Fibroblast of lung (primary cell): ENCODE data around the gene GET4. TPM values are rescaled to one million over a fixed set of nuclear protein-coding genes. Genes with fewer than 3 reads are reported as not detected.

Source experiments
- DNase-seq, 2 donors: peaks; one replicate each; pipeline versions ENCODE4 v3.0.0 to v3.0.0-alpha.2; 2010; ENCODE audit warnings: low read depth in 2 of 2
- H2AFZ ChIP-seq: 2 replicates; pipeline ENCODE4 v1.5.1; 2012; ENCODE audit warnings: low read length, control low read depth, inconsistent platforms
- H3K27ac ChIP-seq: 2 replicates; pipeline ENCODE4 v1.5.1; 2011; ENCODE audit warnings: low read length, control low read depth; ENCODE audit not compliant: insufficient read depth
- H3K27me3 ChIP-seq: 2 replicates; pipeline ENCODE4 v1.5.1; 2011; ENCODE audit warnings: mild to moderate bottlenecking, low read length; ENCODE audit not compliant: control insufficient read depth, insufficient read depth
- H3K36me3 ChIP-seq: 2 replicates; pipeline ENCODE4 v1.5.1; 2011; ENCODE audit warnings: low read length; ENCODE audit not compliant: control insufficient read depth, insufficient read depth
- H3K4me1 ChIP-seq: 2 replicates; pipeline ENCODE4 v1.5.1; 2011; ENCODE audit warnings: low read length; ENCODE audit not compliant: control insufficient read depth, insufficient read depth; ENCODE audit errors: extremely low read depth
- H3K4me2 ChIP-seq: 2 replicates; pipeline ENCODE4 v1.5.1; 2011; ENCODE audit warnings: low read length, control low read depth; ENCODE audit not compliant: insufficient read depth; ENCODE audit errors: extremely low read depth
- H3K4me3 ChIP-seq, 4 experiments: fragments of 200-600 bp in 1 of 4; sonication (generic) in 1 of 4; replicated peaks in 1 of 4; 2 replicates each; pipeline ENCODE4 v1.5.1; 2011 to 2016; ENCODE audit warnings: low read length in 4 of 4, low read depth in 3 of 4, mild to moderate bottlenecking in 3 of 4, control low read depth in 2 of 4, inconsistent platforms in 1 of 4, mixed read lengths in 1 of 4; ENCODE audit not compliant: insufficient read depth in 1 of 4; ENCODE audit errors: control extremely low read depth in 1 of 4
- H3K79me2 ChIP-seq: 2 replicates; pipeline ENCODE4 v1.5.1; 2012; ENCODE audit warnings: mild to moderate bottlenecking, low read length, inconsistent platforms; ENCODE audit not compliant: control insufficient read depth, insufficient read depth
- H3K9ac ChIP-seq: 2 replicates; pipeline ENCODE4 v1.5.1; 2011; ENCODE audit warnings: mild to moderate bottlenecking, low read length, control low read depth; ENCODE audit not compliant: insufficient read depth
- H3K9me3 ChIP-seq: 2 replicates; pipeline ENCODE4 v1.5.1; 2012; ENCODE audit warnings: low read depth, low read length; ENCODE audit not compliant: control insufficient read depth, insufficient read depth
- H4K20me1 ChIP-seq: 2 replicates; pipeline ENCODE4 v1.5.1; 2011; ENCODE audit warnings: low read length; ENCODE audit not compliant: control insufficient read depth, insufficient read depth; ENCODE audit errors: extremely low read depth
- EZH2 ChIP-seq: IDR thresholded peaks from 2 replicates; pipeline ENCODE4 v1.5.1; 2012; ENCODE audit warnings: low read length, control low read depth, mild to moderate bottlenecking; ENCODE audit errors: missing control alignments
- polyA plus RNA-seq, 2 donors: library from polyadenylated mRNA; depleted of rRNA in 1 of 2; stranded (reverse) in 1 of 2; unstranded in 1 of 2; fragments of >200 nt; gene quantifications; 2 replicates each; pipeline ENCODE4 v1.2.1, GENCODE V29; 2011 to 2012; ENCODE audit warnings: missing spikeins in 1 of 2
- total RNA-seq: library from RNA; depleted of rRNA; stranded (reverse); fragments of >200 nt; gene quantifications from 2 replicates; pipeline ENCODE4 v1.2.1, GENCODE V29; 2014
- TF ChIP-seq, protein P1 (sequence below), 2 donors: IDR thresholded peaks in 1 of 2; conservative IDR thresholded peaks in 1 of 2; 1 replicate in 1 of 2; 2 replicates in 1 of 2; pipeline ENCODE4 v1.5.1; 2011 to 2012; ENCODE audit warnings: low read length in 2 of 2, control low read depth in 1 of 2, inconsistent platforms in 1 of 2, low read depth in 1 of 2, mild to moderate bottlenecking in 1 of 2

GET4 gene
- total and polyA plus RNA-seq, 2 donors (not counting 1 experiment from before 2014, with no cell fraction given) = 13.4 to 23.1 TPM

DNA sequence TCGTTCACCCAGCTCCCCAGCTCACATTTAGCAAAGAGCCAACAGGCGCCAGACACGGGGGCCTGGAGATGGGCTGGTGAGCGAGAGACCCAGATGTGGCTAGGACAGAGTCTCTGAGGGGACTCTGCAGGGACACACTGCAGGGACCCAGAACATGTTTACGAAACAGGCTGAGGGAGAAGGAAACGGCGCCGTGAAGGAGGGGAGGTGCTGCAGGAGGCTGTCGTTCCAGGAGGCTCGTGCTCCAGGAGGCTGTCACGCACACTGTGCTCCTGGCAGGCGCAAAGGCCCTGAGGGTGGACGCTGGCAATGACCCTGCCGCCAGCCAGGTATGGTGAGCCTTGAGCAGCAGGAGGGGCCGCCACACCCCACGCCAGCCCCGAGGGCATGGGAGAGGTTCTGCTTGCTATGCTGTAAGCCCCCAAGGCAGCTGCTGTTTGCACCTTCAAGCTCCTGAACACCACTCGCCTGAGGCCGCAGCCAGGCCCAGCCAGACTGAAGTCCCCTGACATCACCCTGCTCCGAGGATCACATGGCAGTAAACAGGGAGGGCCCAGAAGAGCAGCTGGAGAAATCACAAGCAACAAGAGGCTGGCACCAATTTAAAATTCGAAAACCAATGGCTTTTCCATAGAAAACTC is 50.8 kb downstream of the GET4 start:
- Histone ChIP-seq H3K4me1 (peaks cover 2% of the 10 kb centered on the region), H3K27ac (no peak overlapping the region), H3K9me3 (no peaks in the 10 kb centered on the region), H4K20me1 (no peaks in the 10 kb centered on the region), H3K79me2 (no peaks in the 10 kb centered on the region), H3K27me3 (no peaks in the 10 kb centered on the region), H3K4me3 (no peak overlapping the region), H2AFZ (no peak overlapping the region), H3K36me3 (no peaks in the 10 kb centered on the region), H3K4me2 (no peak overlapping the region), H3K9ac (no peak overlapping the region)
- TF ChIP-seq, protein P1, sequence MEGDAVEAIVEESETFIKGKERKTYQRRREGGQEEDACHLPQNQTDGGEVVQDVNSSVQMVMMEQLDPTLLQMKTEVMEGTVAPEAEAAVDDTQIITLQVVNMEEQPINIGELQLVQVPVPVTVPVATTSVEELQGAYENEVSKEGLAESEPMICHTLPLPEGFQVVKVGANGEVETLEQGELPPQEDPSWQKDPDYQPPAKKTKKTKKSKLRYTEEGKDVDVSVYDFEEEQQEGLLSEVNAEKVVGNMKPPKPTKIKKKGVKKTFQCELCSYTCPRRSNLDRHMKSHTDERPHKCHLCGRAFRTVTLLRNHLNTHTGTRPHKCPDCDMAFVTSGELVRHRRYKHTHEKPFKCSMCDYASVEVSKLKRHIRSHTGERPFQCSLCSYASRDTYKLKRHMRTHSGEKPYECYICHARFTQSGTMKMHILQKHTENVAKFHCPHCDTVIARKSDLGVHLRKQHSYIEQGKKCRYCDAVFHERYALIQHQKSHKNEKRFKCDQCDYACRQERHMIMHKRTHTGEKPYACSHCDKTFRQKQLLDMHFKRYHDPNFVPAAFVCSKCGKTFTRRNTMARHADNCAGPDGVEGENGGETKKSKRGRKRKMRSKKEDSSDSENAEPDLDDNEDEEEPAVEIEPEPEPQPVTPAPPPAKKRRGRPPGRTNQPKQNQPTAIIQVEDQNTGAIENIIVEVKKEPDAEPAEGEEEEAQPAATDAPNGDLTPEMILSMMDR (conservative IDR thresholded peaks at IDR 0.05 in 1 of 2, IDR thresholded peaks at IDR 0.05 in 1 of 2; ENCODE audit: low read depth in 1 of 2, low read length in 2 of 2) = no peak
- TF ChIP-seq EZH2 = no peak
- no peak for DNase-seq

- Histone ChIP-seq H3K4me3 (no peak overlapping the region), H3K9ac (no peak overlapping the region), H3K9me3 (no peaks in the 10 kb centered on the region), H3K36me3 (no peaks in the 10 kb centered on the region), H3K4me2 (no peak overlapping the region), H2AFZ (no peak overlapping the region), H3K4me1 (no peaks in the 10 kb centered on the region), H3K27me3 (no peaks in the 10 kb centered on the region), H4K20me1 (no peaks in the 10 kb centered on the region), H3K79me2 (no peaks in the 10 kb centered on the region), H3K27ac (peak overlapping the region; percentile 62)
- TF ChIP-seq EZH2 = no peak
- TF ChIP-seq, protein P1 (conservative IDR thresholded peaks at IDR 0.05 in 1 of 2, IDR thresholded peaks at IDR 0.05 in 1 of 2; ENCODE audit: low read depth in 1 of 2, low read length in 2 of 2) = no peak
- DNase-seq = no peak
Measured at GRCh38 chr7:929311-929711, 53.0 kb downstream of the GET4 start.

DNA sequence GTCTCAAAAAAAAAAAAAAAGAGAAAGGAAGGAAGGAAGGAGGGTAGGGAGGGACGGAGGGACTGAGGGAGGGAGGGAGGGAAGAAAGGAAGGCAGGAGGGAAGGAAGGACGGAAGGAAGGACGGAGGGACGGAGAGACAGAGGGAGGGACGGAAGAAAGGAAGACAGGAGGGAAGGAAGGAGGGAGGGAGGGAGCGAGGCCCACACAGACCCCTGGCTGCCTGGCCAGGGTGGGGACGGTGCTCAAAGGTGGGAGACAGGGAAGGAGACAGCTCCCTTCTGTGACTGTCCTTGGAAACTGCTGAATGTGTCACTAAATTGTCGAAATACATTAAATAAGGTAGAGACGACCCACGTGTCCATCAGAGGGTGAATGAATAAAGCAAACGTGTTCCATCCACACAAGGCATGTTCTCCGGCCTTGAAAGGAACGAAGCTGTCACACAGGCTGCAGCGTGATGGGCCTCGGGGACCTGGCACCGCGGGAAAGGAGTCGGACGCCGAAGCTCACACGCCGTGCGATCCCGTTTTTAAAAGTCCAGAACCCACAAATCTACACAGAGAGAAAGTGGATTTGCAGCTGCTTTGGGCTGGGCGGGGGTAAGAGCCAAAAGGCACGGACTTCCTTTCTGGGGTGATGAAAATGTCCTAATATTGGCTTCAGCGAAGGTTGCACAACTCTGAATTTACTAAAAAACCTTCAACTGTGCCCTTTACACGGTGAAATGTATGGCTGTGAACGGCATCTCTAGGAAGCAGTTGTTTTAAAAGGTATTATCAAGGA is 54.8 kb downstream of the GET4 start:
- Histone ChIP-seq H3K9me3 (no peaks in the 10 kb centered on the region), H3K9ac (no peak overlapping the region)
- DNase-seq = no peak

More for the DNA sequence above, 54.8 kb downstream of the GET4 start:
- Histone ChIP-seq H3K4me2 (no peak overlapping the region), H3K27ac (no peak overlapping the region), H3K4me3 (no peak overlapping the region), H3K4me1 (no peaks in the 10 kb centered on the region), H3K27me3 (no peaks in the 10 kb centered on the region), H3K79me2 (no peaks in the 10 kb centered on the region), H4K20me1 (no peaks in the 10 kb centered on the region), H3K36me3 (no peaks in the 10 kb centered on the region), H2AFZ (no peak overlapping the region)
- TF ChIP-seq, protein P1 (conservative IDR thresholded peaks at IDR 0.05 in 1 of 2, IDR thresholded peaks at IDR 0.05 in 1 of 2; ENCODE audit: low read depth in 1 of 2, low read length in 2 of 2) = no peak
- TF ChIP-seq EZH2 = no peak
